Eye (tissue), 1 donor: Measurements from ENCODE around the gene GAN.

Source experiments
- DNase-seq: peaks from one replicate; pipeline ENCODE4 v3.0.0-alpha.2; 2015

Gene GAN

DNA sequence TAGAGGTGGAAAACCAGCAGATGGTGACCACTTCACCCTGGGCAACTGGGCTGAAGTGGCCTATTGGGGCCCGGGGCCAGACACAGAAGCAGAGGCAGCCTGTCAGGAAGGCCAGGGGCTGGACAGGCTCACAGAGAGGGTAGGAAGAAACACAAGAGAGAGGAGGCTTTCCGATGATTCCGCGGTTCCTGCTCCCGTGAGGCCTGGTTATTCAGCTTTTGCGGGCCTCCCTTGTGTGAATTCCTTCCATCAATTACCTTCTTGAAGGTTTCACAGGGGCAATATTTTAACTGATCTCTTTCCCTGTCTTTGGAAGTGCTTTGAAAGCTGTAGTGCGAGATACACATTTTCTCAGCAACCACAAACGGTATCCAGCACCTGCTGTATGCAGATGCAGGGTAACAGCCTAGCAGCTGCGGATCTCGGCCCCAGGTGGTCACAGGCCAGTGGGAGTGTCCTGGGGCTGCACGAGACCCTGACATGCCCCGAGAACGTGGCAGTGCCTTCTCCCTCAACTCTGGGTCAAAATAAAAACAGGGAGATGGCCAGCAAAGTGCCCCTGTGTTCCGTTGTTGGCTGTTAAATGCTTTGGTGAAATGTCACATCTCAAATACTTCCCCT is 118.3 kb downstream of the GAN start:
- peak; percentile 57 for DNase-seq

DNA sequence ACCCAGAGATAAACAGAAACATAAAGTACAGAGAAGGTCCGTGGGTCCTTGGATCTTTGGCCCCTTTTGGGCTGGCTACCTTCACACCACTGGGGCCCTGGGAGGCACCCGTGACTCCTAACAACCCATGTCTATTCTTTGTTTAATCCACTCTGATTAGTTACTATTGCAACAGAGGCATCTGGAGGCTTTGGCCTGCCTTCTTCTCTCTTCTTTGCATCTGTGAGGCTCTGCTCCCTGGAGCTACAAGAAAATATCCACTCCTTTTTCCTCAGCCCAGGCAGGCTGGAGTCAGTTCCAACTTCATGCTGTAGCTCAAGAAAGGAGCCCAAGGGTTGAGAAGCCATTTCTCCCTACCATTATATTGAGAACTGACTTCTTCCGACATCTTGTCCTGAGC is 120.3 kb downstream of the GAN start:
- no peak for DNase-seq

DNA sequence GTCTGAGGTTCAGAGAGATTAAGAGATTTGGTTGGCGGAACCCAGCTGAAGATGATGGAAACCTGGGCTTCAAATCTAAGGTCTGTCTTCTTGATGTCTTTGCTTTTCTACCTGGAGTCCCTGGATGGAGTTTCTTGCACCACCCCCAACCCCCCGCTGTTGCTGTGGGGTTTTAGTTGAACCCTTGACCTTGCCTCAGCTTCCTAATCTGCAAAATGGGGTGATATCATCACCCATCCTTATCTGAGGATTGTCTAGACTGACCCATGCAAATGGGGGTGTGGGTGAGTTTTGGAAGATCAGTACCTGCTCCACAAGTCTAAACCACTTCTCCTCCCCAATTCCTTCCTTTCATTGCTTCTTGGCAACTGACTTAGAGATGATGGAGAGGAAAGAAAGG is 120.8 kb downstream of the GAN start:
- no peak for DNase-seq

DNA sequence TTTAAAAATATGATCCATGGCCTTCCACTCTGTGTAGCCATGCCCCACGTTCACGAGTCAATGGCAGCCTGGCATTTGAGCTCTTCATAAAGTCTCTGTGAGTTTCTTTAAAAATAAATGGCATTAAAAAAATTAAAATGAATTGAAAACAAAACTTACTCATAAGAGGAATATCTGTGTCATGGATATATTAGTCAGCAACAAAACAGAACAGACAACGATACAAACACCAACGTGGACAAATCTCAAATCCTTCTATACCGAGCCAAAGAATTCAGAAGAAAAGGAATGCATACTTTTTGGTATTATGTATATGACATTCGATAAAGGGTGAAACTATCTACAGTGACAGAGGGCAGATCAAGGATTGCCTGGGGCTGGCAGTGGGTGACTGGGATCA is 121.6 kb downstream of the GAN start:
- no peak for DNase-seq

DNA sequence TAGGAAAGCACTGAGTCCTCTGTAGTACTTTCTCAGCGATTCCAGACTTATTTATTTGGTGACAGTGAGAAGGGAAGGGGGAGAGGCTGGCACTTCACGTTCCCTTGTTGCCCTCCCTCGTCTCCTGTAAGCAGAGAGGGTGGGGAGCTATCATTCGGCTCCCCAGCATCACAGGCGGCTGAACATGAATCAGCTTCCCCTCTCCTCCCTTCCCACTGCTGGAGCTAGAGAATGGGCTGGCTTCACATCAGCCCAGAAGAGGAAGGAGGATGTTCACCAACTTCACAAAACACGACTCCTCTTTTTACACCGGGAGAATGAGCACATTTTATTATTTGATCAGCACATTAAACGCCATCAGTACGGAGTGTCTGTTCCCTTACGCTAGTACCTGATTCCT is 123.1 kb downstream of the GAN start:
- DNase-seq: no peak
